GM12878 (cell line): ENCODE results near the gene LRRC15.

Experiments used
- EP300 ChIP-seq, 2 experiments: fragments of 150-350 bp in 1 of 2; IDR thresholded peaks; 2 replicates each; pipeline ENCODE4 v1.6.1; 2011 to 2012; ENCODE audit warnings: low read depth in 2 of 2, low read length in 2 of 2, borderline replicate concordance in 1 of 2, improper control_type of control experiment in 1 of 2, inconsistent platforms in 1 of 2; ENCODE audit not compliant: control insufficient read depth in 1 of 2
- POLR2A ChIP-seq: IDR thresholded peaks from 2 replicates; pipeline ENCODE4 v1.6.1; 2011; ENCODE audit warnings: low read depth, mild to moderate bottlenecking, low read length
- SMC3 ChIP-seq: IDR thresholded peaks from 2 replicates; pipeline ENCODE4 v1.6.1; 2011; ENCODE audit warnings: low read length, improper control_type of control experiment, borderline replicate concordance
- TARDBP ChIP-seq: IDR thresholded peaks from 2 replicates; pipeline ENCODE4 v1.6.1; 2016; ENCODE audit warnings: borderline replicate concordance
- TF ChIP-seq, protein P1 (sequence below), 3 experiments: IDR thresholded peaks in 2 of 3; conservative IDR thresholded peaks in 1 of 3; 2 replicates each; pipeline ENCODE4 v1.5.1; 2011; ENCODE audit warnings: low read depth in 3 of 3, low read length in 3 of 3, mild to moderate bottlenecking in 3 of 3, control low read depth in 2 of 3, moderate library complexity in 2 of 3, inconsistent platforms in 1 of 3, mixed read lengths in 1 of 3; ENCODE audit not compliant: control insufficient read depth in 2 of 3, insufficient read depth in 1 of 3; ENCODE audit errors: extremely low read depth in 1 of 3

DNA sequence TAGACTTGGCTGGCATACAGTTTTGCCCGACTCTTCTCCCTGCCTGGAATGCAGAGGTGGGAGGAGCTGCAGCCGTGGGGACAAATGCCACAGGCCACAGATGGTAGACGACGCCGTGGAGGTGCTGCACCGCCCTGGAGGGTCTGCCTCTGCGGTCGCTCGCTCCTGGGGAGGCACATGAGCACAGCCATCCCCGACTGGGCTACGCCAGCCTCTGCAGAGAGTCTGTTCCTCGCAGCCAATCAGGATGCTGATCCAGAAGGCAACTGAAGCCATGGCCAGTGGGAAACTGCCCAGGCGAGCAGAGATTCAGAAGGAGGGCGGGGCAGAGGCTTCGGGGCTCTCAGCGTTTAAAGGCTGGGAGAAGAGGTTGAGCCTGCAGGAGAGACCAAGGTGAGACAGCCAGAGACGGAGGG lies 11.9 kb upstream of the LRRC15 start:
- TF ChIP-seq EP300 (IDR thresholded peaks at IDR 0.05; ENCODE audit: borderline replicate concordance in 1 of 2, control insufficient read depth in 1 of 2, low read depth in 2 of 2, low read length in 2 of 2) (no peak), SMC3 (no peak), TARDBP (no peak), POLR2A (no peak)
- TF ChIP-seq, protein P1, sequence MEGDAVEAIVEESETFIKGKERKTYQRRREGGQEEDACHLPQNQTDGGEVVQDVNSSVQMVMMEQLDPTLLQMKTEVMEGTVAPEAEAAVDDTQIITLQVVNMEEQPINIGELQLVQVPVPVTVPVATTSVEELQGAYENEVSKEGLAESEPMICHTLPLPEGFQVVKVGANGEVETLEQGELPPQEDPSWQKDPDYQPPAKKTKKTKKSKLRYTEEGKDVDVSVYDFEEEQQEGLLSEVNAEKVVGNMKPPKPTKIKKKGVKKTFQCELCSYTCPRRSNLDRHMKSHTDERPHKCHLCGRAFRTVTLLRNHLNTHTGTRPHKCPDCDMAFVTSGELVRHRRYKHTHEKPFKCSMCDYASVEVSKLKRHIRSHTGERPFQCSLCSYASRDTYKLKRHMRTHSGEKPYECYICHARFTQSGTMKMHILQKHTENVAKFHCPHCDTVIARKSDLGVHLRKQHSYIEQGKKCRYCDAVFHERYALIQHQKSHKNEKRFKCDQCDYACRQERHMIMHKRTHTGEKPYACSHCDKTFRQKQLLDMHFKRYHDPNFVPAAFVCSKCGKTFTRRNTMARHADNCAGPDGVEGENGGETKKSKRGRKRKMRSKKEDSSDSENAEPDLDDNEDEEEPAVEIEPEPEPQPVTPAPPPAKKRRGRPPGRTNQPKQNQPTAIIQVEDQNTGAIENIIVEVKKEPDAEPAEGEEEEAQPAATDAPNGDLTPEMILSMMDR (IDR thresholded peaks at IDR 0.05 in 2 of 3, conservative IDR thresholded peaks at IDR 0.05 in 1 of 3; ENCODE audit: control insufficient read depth in 2 of 3, extremely low read depth in 1 of 3, insufficient read depth in 1 of 3, low read depth in 3 of 3, low read length in 3 of 3) = no peak
